ENCODE data around the gene ACAN.

Gene ACAN

GRCh38 chr15:88800738-88801137 lies 2.5 kb upstream of the ACAN start:
- DNase-seq (ENCODE audit: extremely low read depth in 1 of 2, low read depth in 1 of 2) = no peak

- DNase-seq (ENCODE audit: extremely low read depth in 1 of 2, low read depth in 1 of 2) = no peak
Measured at GRCh38 chr15:88802250-88802990, 816 bp upstream of the ACAN start.

GRCh38 chr15:88802991-88803240 lies 320 bp upstream of the ACAN start:
- DNase-seq (ENCODE audit: extremely low read depth in 1 of 2, low read depth in 1 of 2) = no peak

- no peak for DNase-seq (ENCODE audit: extremely low read depth in 1 of 2, low read depth in 1 of 2)
Measured at GRCh38 chr15:88803920-88804247, 648 bp downstream of the ACAN start.

- no peak for DNase-seq (ENCODE audit: extremely low read depth in 1 of 2, low read depth in 1 of 2)
Measured at GRCh38 chr15:88804257-88804656, 1.0 kb downstream of the ACAN start.

- no peak for DNase-seq (ENCODE audit: extremely low read depth in 1 of 2, low read depth in 1 of 2)
Measured at GRCh38 chr15:88805031-88805780, 2.0 kb downstream of the ACAN start.

GRCh38 chr15:88810446-88810845 lies 7.2 kb downstream of the ACAN start:
- no peak for DNase-seq (ENCODE audit: extremely low read depth in 1 of 2, low read depth in 1 of 2)

GRCh38 chr15:88812133-88812532 lies 8.9 kb downstream of the ACAN start:
- DNase-seq (ENCODE audit: extremely low read depth in 1 of 2, low read depth in 1 of 2) = no peak

- DNase-seq (ENCODE audit: extremely low read depth in 1 of 2, low read depth in 1 of 2) = no peak
Measured at GRCh38 chr15:88813960-88814359, 10.7 kb downstream of the ACAN start.

- DNase-seq (ENCODE audit: extremely low read depth in 1 of 2, low read depth in 1 of 2) = no peak
Measured at GRCh38 chr15:88814393-88814792, 11.2 kb downstream of the ACAN start.

- no peak for DNase-seq (ENCODE audit: extremely low read depth in 1 of 2, low read depth in 1 of 2)
Measured at GRCh38 chr15:88818920-88819319, 15.7 kb downstream of the ACAN start.

- no peak for DNase-seq (ENCODE audit: extremely low read depth in 1 of 2, low read depth in 1 of 2)
Measured at GRCh38 chr15:88821993-88822392, 18.8 kb downstream of the ACAN start.

- no peak for DNase-seq (ENCODE audit: extremely low read depth in 1 of 2, low read depth in 1 of 2)
Measured at GRCh38 chr15:88828791-88829190, 25.6 kb downstream of the ACAN start.

GRCh38 chr15:88830016-88830415 lies 26.8 kb downstream of the ACAN start:
- DNase-seq (ENCODE audit: extremely low read depth in 1 of 2, low read depth in 1 of 2) = no peak

- DNase-seq (ENCODE audit: extremely low read depth in 1 of 2, low read depth in 1 of 2) = no peak
Measured at GRCh38 chr15:88832820-88833730, 29.8 kb downstream of the ACAN start.

- no peak for DNase-seq (ENCODE audit: extremely low read depth in 1 of 2, low read depth in 1 of 2)
Measured at GRCh38 chr15:88833731-88834100, 30.5 kb downstream of the ACAN start.

- DNase-seq (ENCODE audit: extremely low read depth in 1 of 2, low read depth in 1 of 2) = peak in 1 of 2 donors; percentile 11
Measured at GRCh38 chr15:88834211-88834812, 31.1 kb downstream of the ACAN start.

- no peak for DNase-seq (ENCODE audit: extremely low read depth in 1 of 2, low read depth in 1 of 2)
Measured at GRCh38 chr15:88835119-88835518, 31.9 kb downstream of the ACAN start.

GRCh38 chr15:88835646-88836045 lies 32.4 kb downstream of the ACAN start:
- DNase-seq (ENCODE audit: extremely low read depth in 1 of 2, low read depth in 1 of 2) = no peak

GRCh38 chr15:88838667-88839066 lies 35.4 kb downstream of the ACAN start:
- DNase-seq (ENCODE audit: extremely low read depth in 1 of 2, low read depth in 1 of 2) = no peak

GRCh38 chr15:88839146-88839545 lies 35.9 kb downstream of the ACAN start:
- no peak for DNase-seq (ENCODE audit: extremely low read depth in 1 of 2, low read depth in 1 of 2)

Measured in activated CD8-positive, alpha-beta memory T cell treated with anti-CD3 and anti-CD28 coated beads for 1 hour (primary cell).